OCI-LY1 (cell line): ENCODE measurements around the gene MARF1.

ENCODE experiments used
- H2AFZ ChIP-seq: fragments of 200-600 bp; sonication (generic), shearing (Covaris generic); 2 replicates; pipeline ENCODE4 v1.6.0; 2014; ENCODE audit warnings: antibody characterized with exemption, mild to moderate bottlenecking, low read length
- H3F3A ChIP-seq: fragments of 200-600 bp; sonication (generic), shearing (Covaris generic); 2 replicates; pipeline ENCODE4 v1.6.0; 2014; ENCODE audit warnings: mild to moderate bottlenecking, antibody characterized with exemption, low read length, moderate library complexity; ENCODE audit not compliant: insufficient read depth
- H3K27ac ChIP-seq: fragments of 200-600 bp; sonication (generic); 2 replicates; pipeline ENCODE4 v1.5.1; 2014; ENCODE audit warnings: low read length, mixed run types, mild to moderate bottlenecking, low read depth; ENCODE audit not compliant: poor library complexity, severe bottlenecking
- H3K27me3 ChIP-seq: fragments of 200-600 bp; sonication (generic); 2 replicates; pipeline ENCODE4 v1.6.0; 2014; ENCODE audit warnings: antibody characterized with exemption, mild to moderate bottlenecking, low read length, moderate library complexity; ENCODE audit not compliant: insufficient read depth
- H3K36me3 ChIP-seq: fragments of 200-600 bp; sonication (generic); 2 replicates; pipeline ENCODE4 v1.6.1; 2014; ENCODE audit warnings: mild to moderate bottlenecking, antibody characterized with exemption, low read length, moderate library complexity, mixed read lengths; ENCODE audit not compliant: insufficient read depth
- H3K4me1 ChIP-seq: fragments of 200-600 bp; sonication (generic); 2 replicates; pipeline ENCODE4 v1.5.1; 2014; ENCODE audit warnings: mild to moderate bottlenecking, low read length, moderate library complexity; ENCODE audit not compliant: insufficient read depth, severe bottlenecking
- H3K4me2 ChIP-seq: fragments of 200-600 bp; sonication (generic), shearing (Covaris generic); 2 replicates; pipeline ENCODE4 v1.6.1; 2014; ENCODE audit warnings: low read length
- H3K4me3 ChIP-seq: fragments of 200-600 bp; sonication (generic); 2 replicates; pipeline ENCODE4 v1.5.1; 2014; ENCODE audit warnings: low read length, low read depth, mild to moderate bottlenecking, mixed read lengths; ENCODE audit not compliant: poor library complexity, severe bottlenecking
- H3K79me2 ChIP-seq: fragments of 200-600 bp; shearing (Covaris generic); 2 replicates; pipeline ENCODE4 v1.6.1; 2016; ENCODE audit warnings: mixed run types, low read length, mixed read lengths; ENCODE audit not compliant: insufficient read depth
- H3K9ac ChIP-seq: fragments of 200-600 bp; sonication (generic), shearing (Covaris generic); 2 replicates; pipeline ENCODE4 v1.6.1; 2014; ENCODE audit warnings: mild to moderate bottlenecking, low read length, mixed read lengths
- H3K9me2 ChIP-seq: fragments of 200-600 bp; sonication (generic), shearing (Covaris generic); 2 replicates; pipeline ENCODE4 v1.6.1; 2014; ENCODE audit warnings: low read depth, mild to moderate bottlenecking, low read length, mixed read lengths
- H3K9me3 ChIP-seq: fragments of 200-600 bp; shearing (Covaris generic); 2 replicates; pipeline ENCODE4 v1.6.1; 2014; ENCODE audit warnings: low read length, mixed read lengths
- H4K20me1 ChIP-seq: fragments of 200-600 bp; sonication (generic), shearing (Covaris generic); 2 replicates; pipeline ENCODE4 v1.6.0; 2016; ENCODE audit warnings: mild to moderate bottlenecking, low read length; ENCODE audit not compliant: insufficient read depth
- CTCF ChIP-seq: fragments of 200-600 bp; sonication (generic), shearing (Covaris generic); IDR thresholded peaks from 2 replicates; pipeline ENCODE4 v1.5.1; 2017; ENCODE audit warnings: mild to moderate bottlenecking, antibody characterized with exemption, low read length, moderate library complexity, mixed read lengths
- EZH2 ChIP-seq: fragments of 200-600 bp; sonication (generic), shearing (Covaris generic); IDR thresholded peaks from 2 replicates; pipeline ENCODE4 v1.8.0; 2017; ENCODE audit warnings: borderline replicate concordance, mixed run types, mild to moderate bottlenecking, antibody characterized with exemption, low read length, moderate library complexity, mixed read lengths

Gene MARF1

GRCh38 chr16:15587152-15587825 lies 55.7 kb downstream of the MARF1 start:
- Histone ChIP-seq H3F3A (no peaks in the 10 kb centered on the region), H3K4me2 (no peak overlapping the region), H3K79me2 (no peaks in the 10 kb centered on the region), H3K27ac (no peak overlapping the region), H4K20me1 (no peaks in the 10 kb centered on the region), H3K27me3 (no peaks in the 10 kb centered on the region), H3K9me3 (peaks cover 12% of the 10 kb centered on the region), H3K36me3 (peaks cover 16% of the 10 kb centered on the region; the same call in 1 of the 2 replicates), H3K9me2 (no peaks in the 10 kb centered on the region), H2AFZ (no peak overlapping the region), H3K9ac (no peak overlapping the region), H3K4me1 (peaks cover 19% of the 10 kb centered on the region), H3K4me3 (no peak overlapping the region)
- no peak for TF ChIP-seq CTCF
- TF ChIP-seq EZH2: no peak

GRCh38 chr16:15586716-15587115 lies 56.2 kb downstream of the MARF1 start:
- peaks cover 12% of the 10 kb centered on the region for H3K9me3 ChIP-seq
- H3K27ac ChIP-seq: no peak overlapping the region
- H3K4me3 ChIP-seq: no peak overlapping the region
- no peak overlapping the region for H3K9ac ChIP-seq
- no peaks in the 10 kb centered on the region for H3K79me2 ChIP-seq
- H3K4me1 ChIP-seq: peaks cover 15% of the 10 kb centered on the region
- H2AFZ ChIP-seq: no peak overlapping the region
- no peak overlapping the region for H3K4me2 ChIP-seq
- H3K36me3 ChIP-seq: peaks cover 16% of the 10 kb centered on the region; the same call in 1 of the 2 replicates
- H3K9me2 ChIP-seq: no peaks in the 10 kb centered on the region
- no peak for TF ChIP-seq CTCF
- TF ChIP-seq EZH2: no peak
- no peaks in the 10 kb centered on the region for H3F3A ChIP-seq
- no peaks in the 10 kb centered on the region for H4K20me1 ChIP-seq
- no peaks in the 10 kb centered on the region for H3K27me3 ChIP-seq

GRCh38 chr16:15585956-15586355 lies 57.0 kb downstream of the MARF1 start:
- Histone ChIP-seq H3K4me2 (no peak overlapping the region), H3K27ac (no peak overlapping the region), H3K4me3 (no peak overlapping the region), H3F3A (no peaks in the 10 kb centered on the region), H3K9me2 (no peaks in the 10 kb centered on the region), H3K36me3 (peaks cover 16% of the 10 kb centered on the region; the same call in 1 of the 2 replicates), H3K79me2 (no peaks in the 10 kb centered on the region), H2AFZ (no peak overlapping the region), H4K20me1 (no peaks in the 10 kb centered on the region), H3K27me3 (no peaks in the 10 kb centered on the region), H3K9ac (no peak overlapping the region), H3K4me1 (peaks cover 7% of the 10 kb centered on the region), H3K9me3 (peaks cover 12% of the 10 kb centered on the region)
- TF ChIP-seq EZH2 (no peak), CTCF (no peak)
